Measurements from ENCODE around the gene H3-3A. TPM values are rescaled to one million over a fixed set of nuclear protein-coding genes. Genes with fewer than 3 reads are reported as not detected.

H3-3A gene
- total and polyA plus RNA-seq, 10 of the 15 experiments (the other 5 are each of a cell fraction or from before 2014, with no cell fraction given) = 215 to 486 (median 393) TPM

DNA sequence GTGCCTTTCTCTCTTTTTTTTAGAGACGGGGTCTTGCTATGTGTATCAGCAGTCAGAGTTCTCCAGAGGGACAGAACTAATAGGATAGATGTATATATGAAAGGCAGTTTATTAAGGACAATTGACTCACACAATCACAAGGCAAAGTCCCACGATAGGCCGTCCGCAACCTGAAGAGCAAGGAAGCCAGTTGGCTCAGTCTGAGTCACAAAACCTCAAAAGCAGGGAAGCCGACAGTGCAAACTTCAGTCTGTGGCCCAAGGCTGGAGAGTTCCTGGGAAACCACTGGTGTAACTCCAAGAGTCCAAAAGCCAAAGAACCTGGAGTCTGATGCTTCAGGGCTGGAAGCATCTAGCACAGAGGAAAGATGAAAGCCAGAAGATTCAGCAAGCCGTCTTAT lies 16.3 kb upstream of the H3-3A start (continued):
- TF ChIP-seq, protein P1, sequence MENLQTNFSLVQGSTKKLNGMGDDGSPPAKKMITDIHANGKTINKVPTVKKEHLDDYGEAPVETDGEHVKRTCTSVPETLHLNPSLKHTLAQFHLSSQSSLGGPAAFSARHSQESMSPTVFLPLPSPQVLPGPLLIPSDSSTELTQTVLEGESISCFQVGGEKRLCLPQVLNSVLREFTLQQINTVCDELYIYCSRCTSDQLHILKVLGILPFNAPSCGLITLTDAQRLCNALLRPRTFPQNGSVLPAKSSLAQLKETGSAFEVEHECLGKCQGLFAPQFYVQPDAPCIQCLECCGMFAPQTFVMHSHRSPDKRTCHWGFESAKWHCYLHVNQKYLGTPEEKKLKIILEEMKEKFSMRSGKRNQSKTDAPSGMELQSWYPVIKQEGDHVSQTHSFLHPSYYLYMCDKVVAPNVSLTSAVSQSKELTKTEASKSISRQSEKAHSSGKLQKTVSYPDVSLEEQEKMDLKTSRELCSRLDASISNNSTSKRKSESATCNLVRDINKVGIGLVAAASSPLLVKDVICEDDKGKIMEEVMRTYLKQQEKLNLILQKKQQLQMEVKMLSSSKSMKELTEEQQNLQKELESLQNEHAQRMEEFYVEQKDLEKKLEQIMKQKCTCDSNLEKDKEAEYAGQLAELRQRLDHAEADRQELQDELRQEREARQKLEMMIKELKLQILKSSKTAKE (IDR thresholded peaks at IDR 0.05; ENCODE audit: low read depth, poor library complexity, severe bottlenecking) = no peak
- no peak for TF ChIP-seq CHD4 (IDR thresholded peaks at IDR 0.05)
- no peak for TF ChIP-seq NFYA (IDR thresholded peaks at IDR 0.05; ENCODE audit: borderline replicate concordance, low read depth, low read length)
- no peak for TF ChIP-seq RCOR1 (conservative IDR thresholded peaks at IDR 0.05; ENCODE audit: low read depth, low read length)
- no peak for TF ChIP-seq WRNIP1 (IDR thresholded peaks at IDR 0.05; ENCODE audit: borderline replicate concordance, low read depth, low read length)
- TF ChIP-seq, protein P2, sequence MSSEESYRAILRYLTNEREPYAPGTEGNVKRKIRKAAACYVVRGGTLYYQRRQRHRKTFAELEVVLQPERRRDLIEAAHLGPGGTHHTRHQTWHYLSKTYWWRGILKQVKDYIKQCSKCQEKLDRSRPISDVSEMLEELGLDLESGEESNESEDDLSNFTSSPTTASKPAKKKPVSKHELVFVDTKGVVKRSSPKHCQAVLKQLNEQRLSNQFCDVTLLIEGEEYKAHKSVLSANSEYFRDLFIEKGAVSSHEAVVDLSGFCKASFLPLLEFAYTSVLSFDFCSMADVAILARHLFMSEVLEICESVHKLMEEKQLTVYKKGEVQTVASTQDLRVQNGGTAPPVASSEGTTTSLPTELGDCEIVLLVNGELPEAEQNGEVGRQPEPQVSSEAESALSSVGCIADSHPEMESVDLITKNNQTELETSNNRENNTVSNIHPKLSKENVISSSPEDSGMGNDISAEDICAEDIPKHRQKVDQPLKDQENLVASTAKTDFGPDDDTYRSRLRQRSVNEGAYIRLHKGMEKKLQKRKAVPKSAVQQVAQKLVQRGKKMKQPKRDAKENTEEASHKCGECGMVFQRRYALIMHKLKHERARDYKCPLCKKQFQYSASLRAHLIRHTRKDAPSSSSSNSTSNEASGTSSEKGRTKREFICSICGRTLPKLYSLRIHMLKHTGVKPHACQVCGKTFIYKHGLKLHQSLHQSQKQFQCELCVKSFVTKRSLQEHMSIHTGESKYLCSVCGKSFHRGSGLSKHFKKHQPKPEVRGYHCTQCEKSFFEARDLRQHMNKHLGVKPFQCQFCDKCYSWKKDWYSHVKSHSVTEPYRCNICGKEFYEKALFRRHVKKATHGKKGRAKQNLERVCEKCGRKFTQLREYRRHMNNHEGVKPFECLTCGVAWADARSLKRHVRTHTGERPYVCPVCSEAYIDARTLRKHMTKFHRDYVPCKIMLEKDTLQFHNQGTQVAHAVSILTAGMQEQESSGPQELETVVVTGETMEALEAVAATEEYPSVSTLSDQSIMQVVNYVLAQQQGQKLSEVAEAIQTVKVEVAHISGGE (CRISPR knock-in tag; IDR thresholded peaks at IDR 0.05) = no peak
- no peak for TF ChIP-seq ATF7 (IDR thresholded peaks at IDR 0.05; ENCODE audit: low read depth)
- no peak for TF ChIP-seq NBN (IDR thresholded peaks at IDR 0.05)
- no peak for TF ChIP-seq RAD51 (IDR thresholded peaks at IDR 0.05)
- TF ChIP-seq, protein P3, sequence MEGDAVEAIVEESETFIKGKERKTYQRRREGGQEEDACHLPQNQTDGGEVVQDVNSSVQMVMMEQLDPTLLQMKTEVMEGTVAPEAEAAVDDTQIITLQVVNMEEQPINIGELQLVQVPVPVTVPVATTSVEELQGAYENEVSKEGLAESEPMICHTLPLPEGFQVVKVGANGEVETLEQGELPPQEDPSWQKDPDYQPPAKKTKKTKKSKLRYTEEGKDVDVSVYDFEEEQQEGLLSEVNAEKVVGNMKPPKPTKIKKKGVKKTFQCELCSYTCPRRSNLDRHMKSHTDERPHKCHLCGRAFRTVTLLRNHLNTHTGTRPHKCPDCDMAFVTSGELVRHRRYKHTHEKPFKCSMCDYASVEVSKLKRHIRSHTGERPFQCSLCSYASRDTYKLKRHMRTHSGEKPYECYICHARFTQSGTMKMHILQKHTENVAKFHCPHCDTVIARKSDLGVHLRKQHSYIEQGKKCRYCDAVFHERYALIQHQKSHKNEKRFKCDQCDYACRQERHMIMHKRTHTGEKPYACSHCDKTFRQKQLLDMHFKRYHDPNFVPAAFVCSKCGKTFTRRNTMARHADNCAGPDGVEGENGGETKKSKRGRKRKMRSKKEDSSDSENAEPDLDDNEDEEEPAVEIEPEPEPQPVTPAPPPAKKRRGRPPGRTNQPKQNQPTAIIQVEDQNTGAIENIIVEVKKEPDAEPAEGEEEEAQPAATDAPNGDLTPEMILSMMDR (IDR thresholded peaks at IDR 0.05 in 2 of 3, conservative IDR thresholded peaks at IDR 0.05 in 1 of 3; ENCODE audit: control insufficient read depth in 2 of 3, extremely low read depth in 1 of 3, insufficient read depth in 1 of 3, low read depth in 3 of 3, low read length in 3 of 3) = no peak

All from GM12878 (cell line).